Loucy (cell line): Measurements from ENCODE around the gene NEK8.

Experiments
- H2AFZ ChIP-seq: fragments of 200-600 bp; sonication (generic); 2 replicates; pipeline ENCODE4 v1.6.0; 2016; ENCODE audit warnings: antibody characterized with exemption, mild to moderate bottlenecking, low read length, moderate library complexity
- H3F3A ChIP-seq: fragments of 200-600 bp; 2 replicates; pipeline ENCODE4 v1.6.0; 2016; ENCODE audit warnings: antibody characterized with exemption, low read depth, mild to moderate bottlenecking
- H3K27me3 ChIP-seq: fragments of 200-600 bp; sonication (generic); 2 replicates; pipeline ENCODE4 v1.6.1; 2014; ENCODE audit warnings: low read length, mild to moderate bottlenecking; ENCODE audit not compliant: insufficient read depth, poor library complexity, severe bottlenecking
- H3K36me3 ChIP-seq: fragments of 200-600 bp; sonication (generic); 2 replicates; pipeline ENCODE4 v1.6.1; 2016; ENCODE audit warnings: low read length; ENCODE audit not compliant: insufficient read depth
- H3K4me1 ChIP-seq: fragments of 200-600 bp; sonication (generic); 2 replicates; pipeline ENCODE4 v1.5.1; 2014; ENCODE audit warnings: low read length, mild to moderate bottlenecking; ENCODE audit not compliant: insufficient read depth, poor library complexity, severe bottlenecking
- H3K4me2 ChIP-seq: fragments of 200-600 bp; sonication (generic); 2 replicates; pipeline ENCODE4 v1.6.0; 2014; ENCODE audit warnings: antibody characterized with exemption, low read length, low read depth, mild to moderate bottlenecking; ENCODE audit not compliant: poor library complexity, severe bottlenecking
- H3K4me3 ChIP-seq: fragments of 200-600 bp; sonication (generic); 2 replicates; pipeline ENCODE4 v1.5.1; 2014; ENCODE audit warnings: low read length, mild to moderate bottlenecking, mixed read lengths; ENCODE audit not compliant: poor library complexity, severe bottlenecking
- H3K79me2 ChIP-seq: fragments of 200-600 bp; sonication (generic); 2 replicates; pipeline ENCODE4 v1.6.1; 2014; ENCODE audit warnings: low read length; ENCODE audit not compliant: insufficient read depth
- H3K9ac ChIP-seq: fragments of 200-600 bp; sonication (generic); 2 replicates; pipeline ENCODE4 v1.6.0; 2014; ENCODE audit warnings: mild to moderate bottlenecking, low read depth, low read length, moderate library complexity; ENCODE audit not compliant: poor library complexity, severe bottlenecking
- H3K9me2 ChIP-seq: fragments of 200-600 bp; sonication (generic); replicated peaks from 2 replicates; pipeline ENCODE4 v1.6.1; 2016; ENCODE audit warnings: low read depth, low read length, mixed read lengths
- H3K9me3 ChIP-seq: fragments of 200-600 bp; sonication (generic); 2 replicates; pipeline ENCODE4 v1.6.1; 2014; ENCODE audit warnings: mild to moderate bottlenecking, antibody characterized with exemption, low read length, low read depth; ENCODE audit not compliant: insufficient read depth
- H4K20me1 ChIP-seq: fragments of 200-600 bp; sonication (generic); 2 replicates; pipeline ENCODE4 v1.6.0; 2014; ENCODE audit warnings: antibody characterized with exemption, low read length, mild to moderate bottlenecking; ENCODE audit not compliant: insufficient read depth, poor library complexity, severe bottlenecking
- CTCF ChIP-seq: fragments of 200-600 bp; sonication (generic); conservative IDR thresholded peaks from 2 replicates; pipeline ENCODE4 v1.5.1; 2014; ENCODE audit warnings: mild to moderate bottlenecking, antibody characterized with exemption, low read length
- EZH2phosphoT487 ChIP-seq: fragments of 200-600 bp; IDR thresholded peaks from 2 replicates; pipeline ENCODE4 v1.6.1; 2018; ENCODE audit warnings: antibody characterized with exemption, mild to moderate bottlenecking, moderate library complexity, borderline replicate concordance

NEK8 gene

GRCh38 chr17:28750178-28751047, 21.8 kb downstream of the NEK8 start:
- peaks cover 37% of the 10 kb centered on the region for H4K20me1 ChIP-seq
- no peaks in the 10 kb centered on the region for H3K27me3 ChIP-seq
- H3K9me3 ChIP-seq = no peaks in the 10 kb centered on the region
- no peaks in the 10 kb centered on the region for H3F3A ChIP-seq
- H3K36me3 ChIP-seq = peaks cover 25% of the 10 kb centered on the region; the same call in 1 of the 2 replicates
- no peak overlapping the region for H3K4me3 ChIP-seq
- H2AFZ ChIP-seq = no peak overlapping the region
- peaks cover 21% of the 10 kb centered on the region for H3K4me1 ChIP-seq
- no peaks in the 10 kb centered on the region for H3K9me2 ChIP-seq
- TF ChIP-seq CTCF (peak; percentile 99), EZH2phosphoT487 (no peak)
- H3K79me2 ChIP-seq = peaks cover 29% of the 10 kb centered on the region
- no peak overlapping the region for H3K9ac ChIP-seq
- peak overlapping the region; percentile 3 for H3K4me2 ChIP-seq

GRCh38 chr17:28751600-28752366, 23.2 kb downstream of the NEK8 start:
- H3K9ac ChIP-seq = no peak overlapping the region
- H3K27me3 ChIP-seq = no peaks in the 10 kb centered on the region
- H3F3A ChIP-seq = no peaks in the 10 kb centered on the region
- no peaks in the 10 kb centered on the region for H3K9me3 ChIP-seq
- H3K79me2 ChIP-seq = peaks cover 15% of the 10 kb centered on the region
- H3K4me3 ChIP-seq = no peak overlapping the region
- no peak overlapping the region for H3K4me2 ChIP-seq
- no peaks in the 10 kb centered on the region for H3K9me2 ChIP-seq
- H2AFZ ChIP-seq = no peak overlapping the region
- H3K4me1 ChIP-seq = peaks cover 7% of the 10 kb centered on the region
- H4K20me1 ChIP-seq = peaks cover 23% of the 10 kb centered on the region
- no peak for TF ChIP-seq CTCF
- peaks cover 27% of the 10 kb centered on the region; the same call in 1 of the 2 replicates for H3K36me3 ChIP-seq

GRCh38 chr17:28755486-28755885, 26.9 kb downstream of the NEK8 start:
- H3K9ac ChIP-seq = no peak overlapping the region
- no peak overlapping the region for H3K4me2 ChIP-seq
- peaks cover under 1% of the 10 kb centered on the region for H3K4me1 ChIP-seq
- no peaks in the 10 kb centered on the region for H3K79me2 ChIP-seq
- TF ChIP-seq EZH2phosphoT487 = no peak
- TF ChIP-seq CTCF = no peak
- peaks cover 3% of the 10 kb centered on the region for H4K20me1 ChIP-seq
- H3K27me3 ChIP-seq = no peaks in the 10 kb centered on the region
- no peaks in the 10 kb centered on the region for H3K9me3 ChIP-seq
- no peak overlapping the region for H3K4me3 ChIP-seq
- H2AFZ ChIP-seq = no peak overlapping the region
- peaks cover 36% of the 10 kb centered on the region; the same call in 1 of the 2 replicates for H3K36me3 ChIP-seq
- H3K9me2 ChIP-seq = no peaks in the 10 kb centered on the region
- H3F3A ChIP-seq = no peaks in the 10 kb centered on the region
